Measurements from ENCODE around the gene PACSIN1.

GRCh38 chr6:34463299-34463698, 2.6 kb upstream of the PACSIN1 start:
- TF ChIP-seq CTCF (IDR thresholded peaks at IDR 0.05; ENCODE audit: low read length) = no peak
- TF ChIP-seq EZH2 (optimal IDR thresholded peaks at IDR 0.05; ENCODE audit: low read depth, low read length) = no peak
- TF ChIP-seq EZH2phosphoT487 (IDR thresholded peaks at IDR 0.05; ENCODE audit: low read length) = no peak
